Left lung (tissue), 10 donors: ENCODE data around the gene OR10G2. TPM values are rescaled to one million over a fixed set of nuclear protein-coding genes. Genes with fewer than 3 reads are reported as not detected.

Source experiments
- ATAC-seq: fragments of 200-7000 bp; cut with Tn5 transposase; one replicate; pipeline ENCODE4 v1.9.1; 2020; ENCODE audit warnings: moderate library complexity
- DNase-seq, 4 donors: peaks; one replicate each; pipeline ENCODE4 v3.0.0-alpha.2; 2013 to 2020
- H3K27ac ChIP-seq, 2 donors: fragments of 200-600 bp; sonication (generic) in 1 of 2; one replicate each; pipeline versions ENCODE4 v1.5.0 to v1.8.0; 2020 to 2021
- H3K27me3 ChIP-seq, 2 donors: fragments of 200-600 bp; sonication (generic) in 1 of 2; one replicate each; pipeline versions ENCODE4 v1.5.0 to v1.8.0; 2020 to 2021
- H3K36me3 ChIP-seq, 2 donors: fragments of 200-600 bp; sonication (generic) in 1 of 2; one replicate each; pipeline versions ENCODE4 v1.5.0 to v1.8.0; 2020 to 2021
- H3K4me1 ChIP-seq, 2 donors: fragments of 200-600 bp; one replicate each; pipeline ENCODE4 v1.8.0; 2021
- H3K4me3 ChIP-seq, 2 donors: fragments of 200-600 bp; sonication (generic) in 1 of 2; one replicate each; pipeline versions ENCODE4 v1.5.0 to v1.8.0; 2020 to 2021; ENCODE audit warnings: mild to moderate bottlenecking in 1 of 2
- H3K9me3 ChIP-seq, 2 donors: fragments of 200-600 bp; sonication (generic) in 1 of 2; one replicate each; pipeline versions ENCODE4 v1.5.0 to v1.8.0; 2020 to 2021
- CTCF ChIP-seq, 2 donors: fragments of 200-600 bp; sonication (generic) in 1 of 2; IDR thresholded peaks; one replicate each; pipeline versions ENCODE4 v1.5.0 to v1.8.0; 2021; ENCODE audit warnings: antibody characterized with exemption in 2 of 2
- intact Hi-C, 2 donors: fragments of 100-400 bp; cut with DNase I; formaldehyde crosslinking; loops; one replicate each; pipeline versions ENCODE4 v1.11.2 to v1.14.2; 2022
- polyA plus RNA-seq, 6 donors: library from polyadenylated mRNA; unstranded; fragments of 120-200 nt; gene quantifications; one replicate each; pipeline ENCODE4 v1.2.1, GENCODE V29; 2013; ENCODE audit not compliant: insufficient read length in 6 of 6
- total RNA-seq, 2 donors: library from RNA; stranded (reverse); fragmentation: NEBNext Ultra II Directional; extraction: Animal tissue kit (Norgen Biotek cat#: 25700); gene quantifications; one replicate each; pipeline ENCODE4 v1.2.1, GENCODE V29; 2021
- donor health status: DM: no; HTN: yes; CAD: no.
- donor health status: DM: no; HTN: no; CAD: no.

OR10G2 gene
- total and polyA plus RNA-seq, 8 donors, result not detected

- H3K27ac ChIP-seq, result no peak within 1 kb of the TSS
- no peaks in the 10 kb centered on the region for H3K36me3 ChIP-seq
- H3K27me3 ChIP-seq, result no peaks in the 10 kb centered on the region
- ATAC-seq (no peak), DNase-seq (no peak)
- H3K4me3 ChIP-seq, result no peak within 1 kb of the TSS
- H3K4me1 ChIP-seq, result no peaks in the 10 kb centered on the region
- H3K9me3 ChIP-seq, result no peaks in the 10 kb centered on the region
- TF ChIP-seq CTCF (IDR thresholded peaks at IDR 0.05), result no peak
- intact Hi-C loops, result no loop called here
Measured at GRCh38 chr14:21653331-21653885, 18.7 kb upstream of the OR10G2 start, which contains the start of gene OR4E2. Gene OR4E2, plus strand, starts transcription at chr14:21653835. Its CDS starts 11,248 bp downstream, at chr14:21665083.

- Histone ChIP-seq H3K4me3 (no peak overlapping the region), H3K36me3 (no peaks in the 10 kb centered on the region), H3K4me1 (no peaks in the 10 kb centered on the region), H3K27ac (no peak overlapping the region), H3K27me3 (no peaks in the 10 kb centered on the region), H3K9me3 (no peaks in the 10 kb centered on the region)
- no peak for TF ChIP-seq CTCF (IDR thresholded peaks at IDR 0.05)
- DNase-seq (no peak), ATAC-seq (no peak)
- intact Hi-C loops, result no loop called here
Measured at GRCh38 chr14:21652209-21652808, 17.6 kb upstream of the OR10G2 start.

GRCh38 chr14:21647380-21647779, 12.6 kb upstream of the OR10G2 start:
- Histone ChIP-seq H3K36me3 (no peaks in the 10 kb centered on the region), H3K9me3 (no peaks in the 10 kb centered on the region), H3K4me1 (no peaks in the 10 kb centered on the region), H3K27ac (no peak overlapping the region), H3K27me3 (no peaks in the 10 kb centered on the region), H3K4me3 (no peak overlapping the region)
- ATAC-seq (no peak), DNase-seq (no peak)
- no peak for TF ChIP-seq CTCF (IDR thresholded peaks at IDR 0.05)
- intact Hi-C loops, result no loop called here

GRCh38 chr14:21643407-21643806, 8.7 kb upstream of the OR10G2 start:
- H3K4me1 ChIP-seq, result no peaks in the 10 kb centered on the region
- ATAC-seq (no peak), DNase-seq (no peak)
- no peak overlapping the region for H3K4me3 ChIP-seq
- no peak overlapping the region for H3K27ac ChIP-seq
- no peaks in the 10 kb centered on the region for H3K36me3 ChIP-seq
- no peaks in the 10 kb centered on the region for H3K9me3 ChIP-seq
- intact Hi-C loops, result no loop called here
- TF ChIP-seq CTCF (IDR thresholded peaks at IDR 0.05), result no peak
- H3K27me3 ChIP-seq, result no peaks in the 10 kb centered on the region

GRCh38 chr14:21642683-21643082, 7.9 kb upstream of the OR10G2 start:
- H3K36me3 ChIP-seq, result no peaks in the 10 kb centered on the region

More at GRCh38 chr14:21642683-21643082, 7.9 kb upstream of the OR10G2 start:
- no peak overlapping the region for H3K4me3 ChIP-seq
- H3K27ac ChIP-seq, result no peak overlapping the region
- TF ChIP-seq CTCF (IDR thresholded peaks at IDR 0.05), result no peak
- no peaks in the 10 kb centered on the region for H3K27me3 ChIP-seq
- ATAC-seq (no peak), DNase-seq (no peak)
- no peaks in the 10 kb centered on the region for H3K9me3 ChIP-seq
- H3K4me1 ChIP-seq, result no peaks in the 10 kb centered on the region
- intact Hi-C loops, result no loop called here
